Stromal cell of bone marrow (primary cell): ENCODE results near the gene PLEKHO1.
"Not testable (repeated sequence)": the region's sequence is repeated elsewhere in the genome, so short reads cannot be mapped to it uniquely, and the experiment has no call there.

Experiments
- DNase-seq: peaks from one replicate; pipeline ENCODE4 v3.0.0-alpha.2; 2012; ENCODE audit warnings: low read depth

The PLEKHO1 gene

DNA sequence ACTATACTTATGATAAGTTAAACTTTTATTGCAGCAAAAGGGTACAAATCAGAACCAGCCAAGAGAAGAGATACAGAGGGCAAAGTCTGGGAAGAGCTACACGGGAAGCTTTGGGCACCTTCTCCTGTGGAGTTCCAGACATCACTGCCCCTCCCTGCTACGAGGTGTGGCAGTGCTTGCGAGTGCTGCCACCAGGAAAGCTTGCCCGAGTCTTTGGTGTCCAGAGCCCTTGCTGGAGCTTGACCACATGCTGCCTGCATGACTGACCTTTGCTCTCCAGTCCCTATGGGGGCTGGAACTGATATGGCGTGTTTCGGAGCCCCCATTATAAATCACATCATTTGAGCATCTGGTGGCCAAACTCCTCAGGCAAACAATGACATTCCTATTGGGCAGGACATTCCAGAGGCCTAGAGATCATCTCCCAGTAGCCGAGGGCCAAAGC lies 23.4 kb downstream of the PLEKHO1 start:
- DNase-seq: no peak

DNA sequence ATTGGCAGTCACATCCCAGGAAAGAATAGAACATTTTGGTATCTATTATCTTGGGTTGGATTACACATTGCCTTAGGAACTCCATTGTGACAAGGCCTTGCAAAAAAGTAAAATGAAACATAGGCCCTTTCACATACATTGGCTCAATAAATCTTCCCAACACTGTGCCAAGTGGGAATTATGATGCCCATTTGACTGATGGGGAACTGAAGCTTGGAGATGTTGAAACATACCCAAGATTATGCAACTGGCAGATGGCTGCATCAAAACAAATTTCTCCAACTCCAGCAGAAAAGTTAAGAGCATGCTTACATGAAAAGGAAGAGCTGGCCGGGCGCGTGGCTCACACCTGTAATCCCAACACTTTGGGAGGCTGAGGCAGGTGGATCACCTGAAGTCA lies 26.9 kb downstream of the PLEKHO1 start:
- no peak for DNase-seq

GRCh38 chr1:150178548-150178947 lies 28.8 kb downstream of the PLEKHO1 start:
- no peak for DNase-seq

GRCh38 chr1:150179867-150180266 lies 30.2 kb downstream of the PLEKHO1 start:
- DNase-seq: no peak

DNA sequence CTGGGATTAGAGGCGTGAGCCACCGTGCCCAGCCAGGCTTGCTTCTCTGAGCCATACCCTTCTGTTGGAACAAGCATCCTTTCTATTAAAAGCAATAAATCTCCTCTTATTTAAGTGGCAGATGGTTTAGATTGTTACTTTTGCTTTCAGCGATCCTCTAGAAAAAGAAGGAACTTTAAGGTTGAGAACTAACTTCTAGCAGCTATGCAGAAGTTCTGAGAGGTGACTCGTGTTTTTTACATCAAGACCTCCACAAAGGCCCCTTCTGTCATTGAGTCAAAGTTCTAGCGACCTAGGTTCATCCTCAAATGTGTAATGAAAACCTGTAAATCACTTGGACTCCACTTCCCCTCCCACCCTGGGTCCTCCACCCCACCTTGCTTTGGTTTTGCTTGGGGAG lies 30.8 kb downstream of the PLEKHO1 start:
- DNase-seq: no peak

DNA sequence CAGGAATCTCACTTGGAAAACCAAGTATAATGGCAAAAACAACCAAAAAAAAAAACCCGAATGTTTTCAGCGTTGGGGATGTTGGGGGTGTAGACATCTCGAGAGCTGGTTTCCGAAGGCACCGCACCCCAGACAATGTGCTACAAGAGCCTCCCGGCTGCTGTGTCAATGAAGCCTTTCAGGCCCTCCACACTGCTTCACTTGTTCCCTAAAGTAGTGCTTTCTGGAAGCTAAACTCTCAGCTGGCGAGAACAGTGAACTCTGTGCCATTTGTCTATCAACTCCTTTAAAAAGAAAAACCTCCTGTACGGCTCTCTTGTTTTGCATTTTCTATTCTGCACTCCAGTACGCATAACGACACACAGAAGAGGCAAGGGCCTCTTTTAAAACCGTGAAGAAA lies 32.5 kb downstream of the PLEKHO1 start:
- DNase-seq: no peak

- DNase-seq: no peak
These were observed 33.3 kb downstream of the PLEKHO1 start for GRCh38 chr1:150183061-150183460.

DNA sequence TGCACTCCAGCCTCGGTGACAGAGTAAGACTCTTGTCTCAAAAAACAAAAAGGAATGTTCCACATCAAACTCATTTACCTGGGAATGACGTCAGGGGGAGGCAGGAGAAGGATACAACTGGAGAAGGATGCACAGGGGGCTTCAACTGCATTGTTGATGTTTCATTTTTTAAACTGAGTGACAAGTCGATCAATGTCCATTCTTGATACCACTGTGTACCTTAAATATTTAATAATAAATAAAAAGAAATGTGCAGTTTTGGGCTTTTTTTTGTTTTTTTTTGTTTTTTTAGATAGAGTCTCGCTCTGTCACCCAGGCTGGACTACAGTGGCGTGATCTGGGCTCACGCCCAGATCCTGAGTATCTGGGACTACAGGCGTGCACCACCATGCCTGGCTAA lies 35.8 kb downstream of the PLEKHO1 start:
- no peak for DNase-seq

GRCh38 chr1:150186438-150186788 lies 36.7 kb downstream of the PLEKHO1 start:
- not testable (repeated sequence) for DNase-seq

DNA sequence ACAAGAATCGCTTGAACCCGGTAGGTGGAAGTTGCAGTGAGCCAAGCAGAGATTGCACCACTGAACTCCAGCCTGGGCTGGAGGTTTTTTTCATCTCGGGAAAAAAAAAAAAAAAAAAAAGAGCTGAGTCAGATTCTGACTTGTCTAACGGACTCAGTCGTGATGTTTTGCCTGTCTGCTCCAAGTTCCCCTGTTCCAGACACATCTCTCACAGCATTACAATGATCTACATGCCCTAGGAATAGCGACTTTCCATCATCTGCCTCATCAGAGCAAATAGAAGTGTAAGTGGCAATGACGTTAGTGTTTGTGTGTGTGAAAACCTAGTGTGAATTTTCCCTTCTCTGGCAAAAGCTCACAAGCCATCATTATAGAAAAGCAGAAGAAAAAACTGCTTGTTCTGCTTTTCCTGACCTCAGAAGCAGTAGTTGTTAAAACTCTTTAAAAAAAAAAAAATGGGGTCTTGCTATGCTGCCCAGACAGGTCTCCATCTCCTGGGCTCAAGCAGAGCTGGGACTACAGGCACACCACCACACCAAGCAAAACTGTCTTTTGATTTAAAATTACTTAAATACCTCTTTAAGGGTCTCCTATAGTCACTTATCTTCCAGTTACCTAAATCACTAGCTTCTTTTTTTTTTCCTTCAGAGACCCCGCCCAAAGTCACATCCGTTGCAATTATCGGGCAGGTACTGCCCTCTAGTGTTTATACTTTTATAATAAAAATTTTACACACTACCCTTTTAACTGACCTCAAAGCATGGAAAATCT lies 37.3 kb downstream of the PLEKHO1 start:
- DNase-seq: peak; percentile 47

DNA sequence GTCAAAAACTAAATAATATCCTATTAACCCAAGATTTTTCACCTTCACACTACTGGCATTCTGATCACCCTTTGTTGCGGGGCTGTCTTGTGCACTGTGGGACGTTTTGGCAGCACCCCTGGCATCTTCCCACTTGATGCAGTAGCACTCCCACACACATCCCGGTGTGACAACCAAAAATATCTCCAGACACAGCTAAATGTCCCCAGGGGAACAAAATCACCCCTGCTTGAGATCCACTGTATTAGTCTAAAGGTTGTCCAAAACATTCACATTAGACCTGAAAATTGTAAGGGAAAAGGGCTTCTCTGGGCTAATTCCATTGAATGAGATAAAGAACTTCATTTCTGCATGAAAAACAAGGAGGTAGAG lies 37.8 kb downstream of the PLEKHO1 start:
- DNase-seq: no peak

DNA sequence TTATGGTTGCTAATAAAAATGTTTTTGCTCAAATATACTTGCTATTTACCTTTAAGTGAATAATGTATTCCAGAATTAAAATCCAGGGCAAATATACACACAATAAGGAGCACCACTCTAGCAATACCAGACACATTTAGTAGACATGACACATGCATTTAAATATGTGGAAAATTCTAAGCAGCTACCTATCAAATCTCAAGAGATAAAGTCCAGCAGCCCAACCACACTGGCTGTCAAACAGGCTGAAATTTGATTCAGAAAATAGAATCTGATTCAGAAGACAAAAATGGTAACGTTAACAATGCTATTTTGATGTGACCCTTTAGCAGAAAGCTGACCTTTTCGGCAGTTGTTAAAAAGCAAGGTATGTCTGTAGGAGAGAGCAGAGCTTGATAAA lies 42.3 kb downstream of the PLEKHO1 start:
- peak; percentile 7 for DNase-seq

DNA sequence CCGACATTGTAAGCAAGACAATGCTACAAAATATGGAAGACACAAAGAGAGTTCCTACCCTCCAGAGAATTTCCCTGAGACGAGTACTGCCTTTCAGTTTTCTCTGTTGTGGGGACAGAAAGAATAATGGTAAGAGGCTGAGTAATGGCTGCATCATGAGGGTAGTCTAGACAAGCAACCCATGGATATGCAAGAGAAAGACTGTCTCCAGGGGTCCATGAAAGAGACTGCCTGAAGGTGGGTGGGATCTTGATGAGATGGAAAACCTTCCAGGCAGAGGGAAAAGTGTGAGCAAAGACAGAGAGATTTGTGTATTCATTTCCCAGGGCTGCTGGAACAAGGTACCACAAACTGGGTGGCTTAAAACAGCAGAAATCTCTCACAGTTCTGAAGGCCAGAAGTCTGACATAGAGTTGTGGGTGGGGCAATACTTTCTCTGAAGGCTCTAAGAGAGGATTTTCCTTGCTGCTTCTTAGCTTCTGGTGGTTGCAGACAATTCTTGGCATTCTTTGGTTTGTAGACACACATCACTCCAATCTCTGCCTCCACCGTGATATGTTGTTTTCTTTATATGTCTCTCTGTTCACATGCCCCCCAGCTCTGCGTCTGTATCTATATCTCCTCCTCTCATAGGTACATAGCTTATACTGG lies 44.8 kb downstream of the PLEKHO1 start:
- DNase-seq: peak; percentile 40

DNA sequence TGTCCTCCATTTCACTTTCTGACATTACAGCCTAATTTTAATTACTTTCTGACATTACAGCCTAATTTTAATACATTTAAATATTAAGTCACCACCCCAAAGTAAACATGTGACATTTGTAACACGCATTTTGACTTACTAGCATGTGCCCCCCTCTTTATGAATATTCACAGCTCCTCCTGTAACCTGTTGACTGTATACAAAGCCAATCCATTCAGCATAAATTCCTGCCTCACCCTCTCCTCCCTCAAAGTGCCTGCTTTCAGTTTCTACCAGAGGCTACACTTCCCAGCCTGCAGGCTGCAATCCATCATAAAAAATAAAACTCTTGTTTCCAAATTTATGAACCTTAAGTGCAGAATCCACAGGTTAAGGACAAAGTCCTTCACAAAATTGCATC lies 46.7 kb downstream of the PLEKHO1 start:
- no peak for DNase-seq

- DNase-seq: no peak
These were observed 57.7 kb downstream of the PLEKHO1 start for GRCh38 chr1:150207281-150207971.

GRCh38 chr1:150208460-150208859 lies 58.7 kb downstream of the PLEKHO1 start:
- not testable (repeated sequence) for DNase-seq
